Measurements from ENCODE around the gene ADH1A.

DNA sequence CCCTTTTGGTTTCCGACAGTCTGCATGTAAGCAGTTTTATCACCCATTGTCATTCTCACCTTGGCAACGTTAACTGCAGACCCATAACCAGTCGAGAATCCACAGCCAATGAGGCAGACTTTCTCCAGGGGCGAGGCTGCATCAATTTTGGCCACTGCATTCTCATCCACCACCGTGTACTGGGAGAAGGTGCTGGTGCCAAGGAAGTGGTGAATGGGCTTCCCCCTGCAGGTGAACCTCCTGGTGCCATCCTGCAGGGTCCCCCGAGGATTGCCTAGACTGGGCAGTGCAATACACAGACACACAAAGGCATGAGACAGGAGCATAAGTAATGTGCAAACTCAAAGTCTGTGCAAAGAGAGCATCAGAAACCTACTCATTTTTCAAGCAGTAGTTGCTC, 25.1 kb upstream of the ADH1A start:
- TF ChIP-seq, protein P1, sequence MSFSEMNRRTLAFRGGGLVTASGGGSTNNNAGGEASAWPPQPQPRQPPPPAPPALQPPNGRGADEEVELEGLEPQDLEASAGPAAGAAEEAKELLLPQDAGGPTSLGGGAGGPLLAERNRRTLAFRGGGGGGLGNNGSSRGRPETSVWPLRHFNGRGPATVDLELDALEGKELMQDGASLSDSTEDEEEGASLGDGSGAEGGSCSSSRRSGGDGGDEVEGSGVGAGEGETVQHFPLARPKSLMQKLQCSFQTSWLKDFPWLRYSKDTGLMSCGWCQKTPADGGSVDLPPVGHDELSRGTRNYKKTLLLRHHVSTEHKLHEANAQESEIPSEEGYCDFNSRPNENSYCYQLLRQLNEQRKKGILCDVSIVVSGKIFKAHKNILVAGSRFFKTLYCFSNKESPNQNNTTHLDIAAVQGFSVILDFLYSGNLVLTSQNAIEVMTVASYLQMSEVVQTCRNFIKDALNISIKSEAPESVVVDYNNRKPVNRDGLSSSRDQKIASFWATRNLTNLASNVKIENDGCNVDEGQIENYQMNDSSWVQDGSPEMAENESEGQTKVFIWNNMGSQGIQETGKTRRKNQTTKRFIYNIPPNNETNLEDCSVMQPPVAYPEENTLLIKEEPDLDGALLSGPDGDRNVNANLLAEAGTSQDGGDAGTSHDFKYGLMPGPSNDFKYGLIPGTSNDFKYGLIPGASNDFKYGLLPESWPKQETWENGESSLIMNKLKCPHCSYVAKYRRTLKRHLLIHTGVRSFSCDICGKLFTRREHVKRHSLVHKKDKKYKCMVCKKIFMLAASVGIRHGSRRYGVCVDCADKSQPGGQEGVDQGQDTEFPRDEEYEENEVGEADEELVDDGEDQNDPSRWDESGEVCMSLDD (CRISPR knock-in tag; IDR thresholded peaks at IDR 0.05; ENCODE audit: borderline replicate concordance) = no peak
- TF ChIP-seq RFX5 (IDR thresholded peaks at IDR 0.05; ENCODE audit: low read depth, low read length) (no peak), JARID2 (CRISPR knock-in tag; IDR thresholded peaks at IDR 0.05; ENCODE audit: insufficient replicate concordance) (no peak), HNF4G (IDR thresholded peaks at IDR 0.05; ENCODE audit: borderline replicate concordance, low read depth, low read length) (no peak), HNF4G (CRISPR knock-in tag; IDR thresholded peaks at IDR 0.05; ENCODE audit: borderline replicate concordance, low read depth) (no peak), ZBTB2 (CRISPR knock-in tag; IDR thresholded peaks at IDR 0.05; ENCODE audit: low read depth) (no peak), ZBTB38 (CRISPR knock-in tag; IDR thresholded peaks at IDR 0.05) (no peak), KDM1A (CRISPR knock-in tag; IDR thresholded peaks at IDR 0.05) (no peak), TCF7L2 (IDR thresholded peaks at IDR 0.05; ENCODE audit: low read depth, low read length) (no peak)
- TF ChIP-seq, protein P2, sequence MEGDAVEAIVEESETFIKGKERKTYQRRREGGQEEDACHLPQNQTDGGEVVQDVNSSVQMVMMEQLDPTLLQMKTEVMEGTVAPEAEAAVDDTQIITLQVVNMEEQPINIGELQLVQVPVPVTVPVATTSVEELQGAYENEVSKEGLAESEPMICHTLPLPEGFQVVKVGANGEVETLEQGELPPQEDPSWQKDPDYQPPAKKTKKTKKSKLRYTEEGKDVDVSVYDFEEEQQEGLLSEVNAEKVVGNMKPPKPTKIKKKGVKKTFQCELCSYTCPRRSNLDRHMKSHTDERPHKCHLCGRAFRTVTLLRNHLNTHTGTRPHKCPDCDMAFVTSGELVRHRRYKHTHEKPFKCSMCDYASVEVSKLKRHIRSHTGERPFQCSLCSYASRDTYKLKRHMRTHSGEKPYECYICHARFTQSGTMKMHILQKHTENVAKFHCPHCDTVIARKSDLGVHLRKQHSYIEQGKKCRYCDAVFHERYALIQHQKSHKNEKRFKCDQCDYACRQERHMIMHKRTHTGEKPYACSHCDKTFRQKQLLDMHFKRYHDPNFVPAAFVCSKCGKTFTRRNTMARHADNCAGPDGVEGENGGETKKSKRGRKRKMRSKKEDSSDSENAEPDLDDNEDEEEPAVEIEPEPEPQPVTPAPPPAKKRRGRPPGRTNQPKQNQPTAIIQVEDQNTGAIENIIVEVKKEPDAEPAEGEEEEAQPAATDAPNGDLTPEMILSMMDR (CRISPR knock-in tag; IDR thresholded peaks at IDR 0.05) = no peak
- TF ChIP-seq, protein P3, sequence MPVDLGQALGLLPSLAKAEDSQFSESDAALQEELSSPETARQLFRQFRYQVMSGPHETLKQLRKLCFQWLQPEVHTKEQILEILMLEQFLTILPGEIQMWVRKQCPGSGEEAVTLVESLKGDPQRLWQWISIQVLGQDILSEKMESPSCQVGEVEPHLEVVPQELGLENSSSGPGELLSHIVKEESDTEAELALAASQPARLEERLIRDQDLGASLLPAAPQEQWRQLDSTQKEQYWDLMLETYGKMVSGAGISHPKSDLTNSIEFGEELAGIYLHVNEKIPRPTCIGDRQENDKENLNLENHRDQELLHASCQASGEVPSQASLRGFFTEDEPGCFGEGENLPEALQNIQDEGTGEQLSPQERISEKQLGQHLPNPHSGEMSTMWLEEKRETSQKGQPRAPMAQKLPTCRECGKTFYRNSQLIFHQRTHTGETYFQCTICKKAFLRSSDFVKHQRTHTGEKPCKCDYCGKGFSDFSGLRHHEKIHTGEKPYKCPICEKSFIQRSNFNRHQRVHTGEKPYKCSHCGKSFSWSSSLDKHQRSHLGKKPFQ (CRISPR knock-in tag; IDR thresholded peaks at IDR 0.05; ENCODE audit: insufficient replicate concordance) = no peak

Measured in HepG2 (cell line).